ENCODE data around the gene ATAD5. TPM values are rescaled to one million over a fixed set of nuclear protein-coding genes. Genes with fewer than 3 reads are reported as not detected.
"Not testable (repeated sequence)": the region's sequence is repeated elsewhere in the genome, so short reads cannot be mapped to it uniquely, and the experiment has no call there.

The ATAD5 gene
- total and polyA plus RNA-seq, 4 donors, result 0.44 to 4.8 (median 1.4) TPM

- H3K4me3 ChIP-seq, result no peak overlapping the region
- DNase-seq (no peak), ATAC-seq (ENCODE audit: insufficient read depth, low FRiP score) (peak; percentile 19)
- H3K27me3 ChIP-seq (ENCODE audit: control insufficient read depth in 3 of 3, insufficient read depth in 3 of 3, low read length in 2 of 3), result no peaks in the 10 kb centered on the region
- WGBS, 2 donors, result 31 to 55% methylated on average over 9 of the region's 9 CpGs
- TF ChIP-seq, protein P1, sequence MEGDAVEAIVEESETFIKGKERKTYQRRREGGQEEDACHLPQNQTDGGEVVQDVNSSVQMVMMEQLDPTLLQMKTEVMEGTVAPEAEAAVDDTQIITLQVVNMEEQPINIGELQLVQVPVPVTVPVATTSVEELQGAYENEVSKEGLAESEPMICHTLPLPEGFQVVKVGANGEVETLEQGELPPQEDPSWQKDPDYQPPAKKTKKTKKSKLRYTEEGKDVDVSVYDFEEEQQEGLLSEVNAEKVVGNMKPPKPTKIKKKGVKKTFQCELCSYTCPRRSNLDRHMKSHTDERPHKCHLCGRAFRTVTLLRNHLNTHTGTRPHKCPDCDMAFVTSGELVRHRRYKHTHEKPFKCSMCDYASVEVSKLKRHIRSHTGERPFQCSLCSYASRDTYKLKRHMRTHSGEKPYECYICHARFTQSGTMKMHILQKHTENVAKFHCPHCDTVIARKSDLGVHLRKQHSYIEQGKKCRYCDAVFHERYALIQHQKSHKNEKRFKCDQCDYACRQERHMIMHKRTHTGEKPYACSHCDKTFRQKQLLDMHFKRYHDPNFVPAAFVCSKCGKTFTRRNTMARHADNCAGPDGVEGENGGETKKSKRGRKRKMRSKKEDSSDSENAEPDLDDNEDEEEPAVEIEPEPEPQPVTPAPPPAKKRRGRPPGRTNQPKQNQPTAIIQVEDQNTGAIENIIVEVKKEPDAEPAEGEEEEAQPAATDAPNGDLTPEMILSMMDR (IDR thresholded peaks at IDR 0.05; ENCODE audit: control extremely low read depth, extremely low read depth), result no peak
- H3K9me3 ChIP-seq (ENCODE audit: control insufficient read depth in 4 of 4, insufficient read depth in 3 of 4, low read length in 3 of 4), result no peaks in the 10 kb centered on the region
- H3K36me3 ChIP-seq (ENCODE audit: control insufficient read depth in 4 of 4, insufficient read depth in 4 of 4, low read length in 4 of 4), result peaks cover 3 to 5% (median 4%) of the 10 kb centered on the region in 4 donors
- peaks cover 0 to 6% (median 0%) of the 10 kb centered on the region in 5 donors for H3K4me1 ChIP-seq (ENCODE audit: control insufficient read depth in 5 of 5, insufficient read depth in 5 of 5, low read length in 5 of 5)
- H3K9ac ChIP-seq (ENCODE audit: insufficient read depth in 1 of 2, low read length in 2 of 2), result no peak overlapping the region
- H3K27ac ChIP-seq (ENCODE audit: low read depth in 1 of 2, low read length in 1 of 2), result peak overlapping the region in 1 of 2 donors; percentile 47
Observed at GRCh38 chr17:30808785-30809286, 22.9 kb upstream of the ATAD5 start.

- no peak overlapping the region for H3K9ac ChIP-seq (ENCODE audit: insufficient read depth in 1 of 2, low read length in 2 of 2)
- peaks cover 0 to 6% (median 0%) of the 10 kb centered on the region in 5 donors for H3K4me1 ChIP-seq (ENCODE audit: control insufficient read depth in 5 of 5, insufficient read depth in 5 of 5, low read length in 5 of 5)
- no peaks in the 10 kb centered on the region for H3K27me3 ChIP-seq (ENCODE audit: control insufficient read depth in 3 of 3, insufficient read depth in 3 of 3, low read length in 2 of 3)
- 88 to 93% methylated on average over 6 of the region's 6 CpGs for WGBS, 2 donors
- TF ChIP-seq, protein P1 (IDR thresholded peaks at IDR 0.05; ENCODE audit: control extremely low read depth, extremely low read depth), result no peak
- H3K4me3 ChIP-seq, result no peak overlapping the region
- DNase-seq (no peak), ATAC-seq (ENCODE audit: insufficient read depth, low FRiP score) (no peak)
- no peaks in the 10 kb centered on the region for H3K9me3 ChIP-seq (ENCODE audit: control insufficient read depth in 4 of 4, insufficient read depth in 3 of 4, low read length in 3 of 4)
- H3K27ac ChIP-seq (ENCODE audit: low read depth in 1 of 2, low read length in 1 of 2), result no peak overlapping the region
- peaks cover 0 to 5% (median 2%) of the 10 kb centered on the region in 4 donors for H3K36me3 ChIP-seq (ENCODE audit: control insufficient read depth in 4 of 4, insufficient read depth in 4 of 4, low read length in 4 of 4)
Observed at GRCh38 chr17:30809867-30810266, 21.9 kb upstream of the ATAD5 start.

DNA sequence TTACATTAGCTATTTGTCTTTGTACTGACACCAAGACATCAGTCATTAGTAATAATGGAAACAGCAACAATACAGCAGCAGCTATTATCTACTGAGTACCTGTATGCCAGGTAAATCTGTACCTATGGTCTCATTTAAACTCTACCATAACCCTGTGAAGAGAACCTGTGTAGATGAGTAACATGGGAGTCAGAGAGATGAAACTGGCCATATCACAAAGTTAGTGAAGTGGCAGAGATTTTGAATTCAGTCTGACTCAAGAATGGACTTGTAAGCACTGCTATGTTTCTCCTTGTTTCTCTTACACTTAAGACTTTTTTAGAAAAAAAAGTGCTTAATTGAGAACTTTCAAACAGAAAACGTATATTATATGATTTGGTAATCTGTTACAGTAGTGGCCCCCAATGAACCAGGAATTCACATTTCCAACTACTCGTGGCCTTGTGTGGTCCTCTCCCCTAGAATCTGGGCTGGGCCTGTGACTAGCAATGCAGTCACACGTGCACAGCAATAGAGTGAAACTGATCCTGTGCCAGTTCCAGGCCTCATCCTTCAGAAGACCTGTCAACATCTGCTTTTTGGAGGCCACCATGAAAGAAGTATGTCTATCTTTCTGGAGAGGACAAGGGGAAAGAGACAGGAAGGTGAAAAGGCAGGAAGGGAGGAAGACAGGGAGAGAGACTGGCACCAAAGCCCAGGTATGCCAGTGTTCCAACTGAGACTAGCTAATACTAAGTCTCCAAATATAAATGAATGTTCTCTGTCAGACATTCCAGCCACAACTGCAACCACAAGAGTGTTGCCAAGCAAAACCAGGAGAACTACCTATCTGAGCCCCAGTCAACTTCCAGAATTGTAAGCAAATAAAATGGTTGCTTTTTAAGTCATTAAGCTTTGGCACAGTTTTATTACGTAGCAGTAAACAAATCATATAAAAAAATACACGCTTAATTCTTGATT lies 19.3 kb upstream of the ATAD5 start:
- H3K9ac ChIP-seq (ENCODE audit: insufficient read depth in 1 of 2, low read length in 2 of 2), result no peak overlapping the region
- peaks cover 0 to 6% (median 0%) of the 10 kb centered on the region in 5 donors for H3K4me1 ChIP-seq (ENCODE audit: control insufficient read depth in 5 of 5, insufficient read depth in 5 of 5, low read length in 5 of 5)
- ATAC-seq (ENCODE audit: insufficient read depth, low FRiP score), result no peak

DNA sequence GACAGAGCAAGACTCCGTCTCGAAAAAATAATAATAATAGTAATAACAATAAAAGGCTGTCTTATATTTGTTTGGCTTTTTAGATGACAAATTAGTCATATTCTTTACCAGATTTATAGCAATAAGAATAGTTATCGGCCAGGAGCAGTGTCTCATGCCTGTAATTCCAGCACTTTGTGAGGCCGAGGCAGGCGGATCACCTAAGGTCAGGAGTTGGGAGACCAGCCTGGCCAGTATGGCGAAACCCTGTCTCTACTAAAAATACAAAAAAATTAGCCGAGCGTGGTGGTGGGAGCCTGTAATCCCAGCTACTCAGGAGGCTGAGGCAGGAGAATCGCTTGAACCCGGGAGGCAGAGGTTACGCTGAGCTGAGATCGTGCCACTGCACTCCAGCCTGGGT lies 17.5 kb upstream of the ATAD5 start:
- H3K4me1 ChIP-seq (ENCODE audit: control insufficient read depth in 5 of 5, insufficient read depth in 5 of 5, low read length in 5 of 5); H3K27ac ChIP-seq (ENCODE audit: low read depth in 1 of 2, low read length in 1 of 2); H3K36me3 ChIP-seq (ENCODE audit: control insufficient read depth in 4 of 4, insufficient read depth in 4 of 4, low read length in 4 of 4); ATAC-seq (ENCODE audit: insufficient read depth, low FRiP score); H3K9ac ChIP-seq (ENCODE audit: insufficient read depth in 1 of 2, low read length in 2 of 2); DNase-seq; H3K27me3 ChIP-seq (ENCODE audit: control insufficient read depth in 3 of 3, insufficient read depth in 3 of 3, low read length in 2 of 3); H3K4me3 ChIP-seq; H3K9me3 ChIP-seq (ENCODE audit: control insufficient read depth in 4 of 4, insufficient read depth in 3 of 4, low read length in 3 of 4): not testable (repeated sequence)
- WGBS, 2 donors, result 79 to 80% methylated on average over 12 of the region's 12 CpGs

More for the DNA sequence above, 19.3 kb upstream of the ATAD5 start:
- H3K9me3 ChIP-seq (ENCODE audit: control insufficient read depth in 4 of 4, insufficient read depth in 3 of 4, low read length in 3 of 4), result no peaks in the 10 kb centered on the region
- no peak overlapping the region for H3K4me3 ChIP-seq
- DNase-seq, result no peak
- TF ChIP-seq, protein P1 (IDR thresholded peaks at IDR 0.05; ENCODE audit: control extremely low read depth, extremely low read depth), result no peak
- peak overlapping the region in 1 of 2 donors; percentile 46 for H3K27ac ChIP-seq (ENCODE audit: low read depth in 1 of 2, low read length in 1 of 2)
- 59 to 61% methylated on average over 5 of the region's 5 CpGs for WGBS, 2 donors
- H3K27me3 ChIP-seq (ENCODE audit: control insufficient read depth in 3 of 3, insufficient read depth in 3 of 3, low read length in 2 of 3), result no peaks in the 10 kb centered on the region
- H3K36me3 ChIP-seq (ENCODE audit: control insufficient read depth in 4 of 4, insufficient read depth in 4 of 4, low read length in 4 of 4), result peaks cover 0 to 5% (median 2%) of the 10 kb centered on the region in 4 donors

DNA sequence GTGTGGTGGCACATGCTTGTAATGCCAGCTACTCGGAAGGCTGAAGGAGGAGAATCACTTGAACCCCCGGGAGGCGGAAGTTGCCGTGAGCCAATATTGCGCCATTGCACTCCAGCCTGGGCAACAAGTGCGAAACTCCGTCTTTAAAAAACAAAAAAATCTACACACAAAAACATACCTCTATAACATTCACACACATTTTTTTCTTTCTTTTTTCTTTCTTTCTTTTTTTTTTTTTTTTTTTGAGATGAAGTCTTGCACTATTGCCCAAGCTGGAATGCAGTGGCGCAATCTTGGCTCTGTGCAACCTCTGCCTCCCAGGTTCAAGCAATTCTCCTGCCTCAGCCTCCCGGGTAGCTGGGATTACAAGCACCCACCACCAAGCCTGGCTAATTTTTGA lies 16.9 kb upstream of the ATAD5 start:
- H3K27ac ChIP-seq (ENCODE audit: low read depth in 1 of 2, low read length in 1 of 2), result peak overlapping the region in 1 of 2 donors; percentile 14
- not testable (repeated sequence) for H3K27me3 ChIP-seq (ENCODE audit: control insufficient read depth in 3 of 3, insufficient read depth in 3 of 3, low read length in 2 of 3); H3K36me3 ChIP-seq (ENCODE audit: control insufficient read depth in 4 of 4, insufficient read depth in 4 of 4, low read length in 4 of 4); ATAC-seq (ENCODE audit: insufficient read depth, low FRiP score); H3K4me3 ChIP-seq; H3K9me3 ChIP-seq (ENCODE audit: control insufficient read depth in 4 of 4, insufficient read depth in 3 of 4, low read length in 3 of 4); H3K9ac ChIP-seq (ENCODE audit: insufficient read depth in 1 of 2, low read length in 2 of 2); H3K4me1 ChIP-seq (ENCODE audit: control insufficient read depth in 5 of 5, insufficient read depth in 5 of 5, low read length in 5 of 5); DNase-seq
- WGBS, 2 donors, result 35 to 55% methylated on average over 9 of the region's 9 CpGs

Data from lung (tissue), 12 donors.